Adipocyte (in vitro differentiated cells): Measurements from ENCODE around the gene GYS1.

Experiments
- DNase-seq: peaks from one replicate; pipeline ENCODE4 v3.0.0-alpha.2; 2015; ENCODE audit warnings: low read depth
- H3K27me3 ChIP-seq: replicated peaks from 2 replicates; pipeline ENCODE4 v1.7.0; 2013; ENCODE audit warnings: mild to moderate bottlenecking, low read length, moderate library complexity; ENCODE audit not compliant: control insufficient read depth, insufficient read depth
- H3K36me3 ChIP-seq: 2 replicates; pipeline ENCODE4 v1.7.0; 2013; ENCODE audit warnings: low read length, mild to moderate bottlenecking, moderate library complexity; ENCODE audit not compliant: control insufficient read depth, insufficient read depth, severe bottlenecking
- H3K4me1 ChIP-seq: 2 replicates; pipeline ENCODE4 v1.7.0; 2013; ENCODE audit warnings: mild to moderate bottlenecking, low read length, moderate library complexity; ENCODE audit not compliant: control insufficient read depth, insufficient read depth
- H3K4me3 ChIP-seq: 2 replicates; pipeline ENCODE4 v1.7.0; 2013; ENCODE audit warnings: mild to moderate bottlenecking, low read length, moderate library complexity
- H3K9ac ChIP-seq: 2 replicates; pipeline ENCODE4 v1.7.0; 2013; ENCODE audit warnings: mild to moderate bottlenecking, low read length, moderate library complexity
- H3K9me3 ChIP-seq: 2 replicates; pipeline ENCODE4 v1.7.0; 2013; ENCODE audit warnings: mild to moderate bottlenecking, low read length, moderate library complexity; ENCODE audit not compliant: control insufficient read depth

The GYS1 gene

DNA sequence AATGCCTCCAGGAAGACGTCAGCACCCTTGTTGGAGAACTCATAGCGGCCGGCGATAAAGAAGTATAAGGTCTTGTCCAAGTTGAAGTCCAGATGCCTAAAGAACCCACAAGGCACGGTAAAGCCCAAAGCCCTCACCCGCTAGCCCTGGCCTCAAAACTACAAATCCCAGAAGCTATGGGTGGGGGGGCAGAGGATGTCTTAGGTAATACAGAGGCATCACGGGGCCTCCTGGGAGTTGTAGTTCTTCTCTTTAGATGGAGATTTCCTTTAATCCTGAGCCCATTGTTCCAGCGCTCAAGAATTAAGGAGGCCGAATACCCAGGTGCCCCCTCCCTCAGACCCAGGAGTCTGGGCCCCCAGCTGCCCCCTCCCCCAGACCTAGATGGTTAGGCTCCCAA, 10.8 kb downstream of the GYS1 start:
- DNase-seq: no peak
- Histone ChIP-seq H3K9ac (no peak overlapping the region), H3K9me3 (no peaks in the 10 kb centered on the region), H3K4me3 (no peak overlapping the region), H3K4me1 (no peaks in the 10 kb centered on the region), H3K36me3 (peaks cover 79% of the 10 kb centered on the region), H3K27me3 (no peaks in the 10 kb centered on the region)

- Histone ChIP-seq H3K4me3 (no peak overlapping the region), H3K27me3 (no peaks in the 10 kb centered on the region), H3K9ac (no peak overlapping the region), H3K9me3 (no peaks in the 10 kb centered on the region), H3K36me3 (peaks cover 82% of the 10 kb centered on the region), H3K4me1 (no peaks in the 10 kb centered on the region)
- no peak for DNase-seq
These were observed 16.0 kb downstream of the GYS1 start for GRCh38 chr19:48977061-48977460.

DNA sequence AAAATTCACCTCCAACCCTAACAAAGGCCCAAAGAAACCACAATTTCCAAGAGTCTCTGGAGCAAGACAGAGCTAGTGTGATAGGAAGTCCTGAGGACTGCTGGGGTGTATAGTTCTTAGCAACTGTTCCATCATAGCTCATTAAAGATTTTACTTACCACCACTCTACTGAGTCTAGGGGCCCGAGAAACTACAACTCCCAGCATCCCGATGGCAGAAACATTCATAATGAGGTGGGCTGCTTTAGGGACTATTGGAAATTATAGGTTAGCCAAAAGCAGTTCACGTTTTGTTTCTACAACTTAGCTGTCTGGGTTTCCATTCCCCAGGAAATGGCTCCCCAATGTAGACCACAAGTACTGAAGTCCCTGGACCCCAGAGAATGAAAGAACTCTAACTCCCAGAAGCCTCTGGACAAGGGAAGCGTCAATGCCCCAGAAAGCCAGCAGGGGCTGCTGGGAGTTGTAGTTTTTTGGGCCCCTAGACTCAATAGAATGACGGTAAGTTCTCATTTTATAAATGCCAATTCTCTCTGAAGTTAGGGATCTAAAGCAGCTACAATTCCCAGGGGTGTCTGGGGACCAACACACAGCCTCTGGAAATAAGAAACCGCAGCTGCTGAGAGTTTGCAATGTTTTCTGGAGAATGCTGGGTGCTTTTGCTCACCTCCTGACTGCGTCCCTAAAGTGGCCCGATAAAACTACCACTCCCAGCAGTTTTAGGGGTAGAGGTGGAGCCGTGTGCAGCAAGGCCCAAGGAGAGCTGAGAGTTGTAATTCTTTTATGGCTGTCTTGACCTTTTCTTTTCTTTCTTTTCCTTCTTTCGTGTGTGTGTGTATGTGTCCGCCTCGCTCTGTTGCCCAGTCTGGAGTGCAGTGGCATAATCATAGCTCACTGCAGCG, 16.9 kb downstream of the GYS1 start:
- Histone ChIP-seq H3K9ac (no peak overlapping the region), H3K27me3 (no peaks in the 10 kb centered on the region), H3K9me3 (no peaks in the 10 kb centered on the region), H3K4me1 (no peaks in the 10 kb centered on the region), H3K36me3 (peaks cover 80% of the 10 kb centered on the region), H3K4me3 (no peak overlapping the region)
- DNase-seq: no peak

GRCh38 chr19:48970923-48971395, 22.1 kb downstream of the GYS1 start:
- Histone ChIP-seq H3K4me1 (peaks cover 34% of the 10 kb centered on the region), H3K9ac (no peak overlapping the region), H3K4me3 (no peak overlapping the region), H3K27me3 (no peaks in the 10 kb centered on the region), H3K36me3 (peaks cover 84% of the 10 kb centered on the region), H3K9me3 (no peaks in the 10 kb centered on the region)
- DNase-seq: peak; percentile 89

DNA sequence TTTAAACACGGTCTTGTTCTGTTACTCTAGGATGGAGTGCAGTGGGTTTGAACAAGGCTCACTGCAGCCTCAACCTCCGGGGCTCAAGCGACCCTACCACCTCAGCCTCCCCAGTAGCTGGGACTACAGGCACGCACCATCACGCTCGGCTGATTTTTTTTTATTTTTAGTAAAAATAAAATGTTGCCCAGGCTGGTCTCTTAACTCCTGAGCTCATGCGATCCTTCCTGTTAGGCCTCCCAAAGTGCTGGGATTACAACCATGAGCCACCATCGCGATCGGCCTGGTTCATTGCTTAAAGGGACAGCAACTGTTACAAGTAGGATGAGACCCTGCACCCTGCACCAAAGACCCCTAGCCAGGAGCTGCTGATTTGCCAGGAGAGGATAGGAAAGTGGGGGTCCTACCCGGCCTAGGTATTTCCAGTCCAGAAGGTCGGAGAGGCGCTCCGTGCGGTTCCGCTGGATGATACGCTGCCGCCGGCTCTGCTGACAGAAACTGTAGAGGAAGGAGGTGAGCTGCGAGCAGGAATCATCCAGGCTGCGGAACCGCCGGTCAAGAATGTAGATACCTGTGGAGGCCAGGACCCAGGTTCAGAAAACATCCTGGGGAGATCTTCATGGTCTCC, 22.9 kb downstream of the GYS1 start:
- H3K9me3 ChIP-seq: no peaks in the 10 kb centered on the region
- H3K4me3 ChIP-seq: no peak overlapping the region
- H3K36me3 ChIP-seq: peaks cover 79% of the 10 kb centered on the region
- H3K4me1 ChIP-seq: peaks cover 34% of the 10 kb centered on the region
- no peak for DNase-seq
- no peak overlapping the region for H3K9ac ChIP-seq
- H3K27me3 ChIP-seq: no peaks in the 10 kb centered on the region

DNA sequence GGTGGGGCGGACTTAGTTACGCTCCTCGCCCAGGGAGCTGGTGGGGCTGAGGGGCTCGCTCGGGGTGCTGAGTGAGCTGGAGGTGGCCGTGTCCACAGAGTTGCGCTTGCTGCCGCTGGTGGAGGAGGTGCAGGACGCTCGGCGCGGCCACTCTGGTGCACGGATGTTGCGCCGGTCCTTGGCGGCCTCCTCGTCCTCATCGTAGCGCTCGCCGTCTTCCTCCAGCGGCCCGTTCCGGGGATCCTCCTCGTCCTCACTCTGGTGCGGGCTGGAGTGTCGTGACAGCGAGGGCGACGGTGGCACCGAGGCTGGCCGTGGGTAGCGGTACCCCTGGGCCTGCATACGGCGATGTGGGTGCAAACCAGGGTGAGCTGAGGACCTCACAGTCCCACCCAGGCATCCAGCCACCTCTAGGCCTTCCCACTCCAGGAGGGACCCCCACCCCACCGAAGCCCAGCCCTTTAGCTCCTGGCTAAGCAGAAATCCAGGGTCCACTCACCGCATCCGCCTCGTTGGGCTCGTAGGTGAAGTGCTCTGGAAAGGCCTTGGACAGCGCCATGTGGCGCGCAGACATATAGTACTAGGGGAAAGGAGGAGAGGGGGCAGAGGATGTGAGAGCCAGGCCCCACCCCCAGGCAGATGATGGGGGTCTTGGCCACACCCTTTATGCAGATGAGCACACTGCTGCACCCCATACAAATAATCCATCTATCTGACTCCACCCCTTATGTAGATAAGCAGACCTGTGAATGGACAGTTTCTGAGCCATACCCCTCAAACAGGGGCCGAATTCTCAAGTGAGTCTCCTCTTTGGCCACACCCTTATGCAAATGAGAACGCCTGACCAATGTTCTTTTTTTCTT, 23.6 kb downstream of the GYS1 start:
- H3K27me3 ChIP-seq: no peaks in the 10 kb centered on the region
- H3K9ac ChIP-seq: no peak overlapping the region
- no peak overlapping the region for H3K4me3 ChIP-seq
- DNase-seq: peak; percentile 34
- peaks cover 72% of the 10 kb centered on the region for H3K36me3 ChIP-seq
- peaks cover 37% of the 10 kb centered on the region for H3K4me1 ChIP-seq
- H3K9me3 ChIP-seq: no peaks in the 10 kb centered on the region

- Histone ChIP-seq H3K36me3 (peaks cover 65% of the 10 kb centered on the region), H3K4me1 (peaks cover 44% of the 10 kb centered on the region), H3K9ac (peak overlapping the region; percentile 95), H3K27me3 (no peaks in the 10 kb centered on the region), H3K9me3 (no peaks in the 10 kb centered on the region), H3K4me3 (peak overlapping the region; percentile 26)
- DNase-seq: no peak
These were observed 24.3 kb downstream of the GYS1 start for GRCh38 chr19:48968813-48969218.

GRCh38 chr19:48968179-48968661, 24.9 kb downstream of the GYS1 start:
- no peaks in the 10 kb centered on the region for H3K27me3 ChIP-seq
- H3K4me3 ChIP-seq: peak overlapping the region; percentile 91
- H3K4me1 ChIP-seq: peaks cover 50% of the 10 kb centered on the region
- H3K9ac ChIP-seq: peak overlapping the region; percentile 95
- H3K9me3 ChIP-seq: no peaks in the 10 kb centered on the region
- H3K36me3 ChIP-seq: peaks cover 60% of the 10 kb centered on the region
- DNase-seq: peak; percentile 66

DNA sequence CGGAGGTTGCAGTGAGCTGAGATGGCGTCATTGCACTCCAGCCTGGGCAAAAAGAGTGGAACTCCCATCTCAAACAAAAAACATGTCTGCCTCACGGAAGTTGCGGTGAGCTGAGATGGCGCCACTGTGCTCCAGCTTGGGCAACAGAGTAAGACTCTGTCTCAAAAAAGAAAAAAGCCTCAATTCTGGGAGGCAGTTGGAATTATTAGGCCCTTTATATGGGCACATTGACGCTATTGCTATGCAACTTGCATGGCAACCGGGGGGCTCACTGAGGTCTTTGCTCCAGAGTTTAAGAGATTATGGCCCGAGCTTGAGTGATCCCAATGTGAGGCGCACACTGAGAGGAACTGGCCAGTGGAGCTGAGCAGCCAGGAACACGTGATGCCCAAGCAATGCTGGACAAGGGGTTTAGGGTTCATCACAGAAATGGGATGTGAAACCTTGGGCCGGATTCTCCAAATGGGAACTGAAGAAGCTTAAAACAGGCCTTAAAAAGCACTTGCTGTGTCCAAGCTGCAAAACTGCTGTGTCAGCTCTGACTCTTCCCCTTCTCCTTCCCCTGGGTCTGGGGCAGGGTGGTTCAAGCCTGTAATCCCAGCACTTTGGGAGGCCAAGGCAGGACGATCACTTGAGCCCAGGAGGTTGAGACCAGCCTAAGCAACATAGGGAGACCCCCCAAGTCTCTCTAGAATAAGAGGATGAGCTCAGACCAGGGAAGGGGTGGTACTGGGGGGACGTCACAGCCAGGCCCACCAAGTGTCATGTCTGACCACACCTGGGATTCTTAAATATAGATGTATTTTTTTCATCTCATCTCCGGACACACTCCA, 25.5 kb downstream of the GYS1 start:
- peak; percentile 74 for DNase-seq
- Histone ChIP-seq H3K4me1 (peaks cover 52% of the 10 kb centered on the region), H3K9ac (peak overlapping the region; percentile 95), H3K27me3 (no peaks in the 10 kb centered on the region), H3K9me3 (no peaks in the 10 kb centered on the region), H3K36me3 (peaks cover 53% of the 10 kb centered on the region), H3K4me3 (peak overlapping the region; percentile 91)

DNA sequence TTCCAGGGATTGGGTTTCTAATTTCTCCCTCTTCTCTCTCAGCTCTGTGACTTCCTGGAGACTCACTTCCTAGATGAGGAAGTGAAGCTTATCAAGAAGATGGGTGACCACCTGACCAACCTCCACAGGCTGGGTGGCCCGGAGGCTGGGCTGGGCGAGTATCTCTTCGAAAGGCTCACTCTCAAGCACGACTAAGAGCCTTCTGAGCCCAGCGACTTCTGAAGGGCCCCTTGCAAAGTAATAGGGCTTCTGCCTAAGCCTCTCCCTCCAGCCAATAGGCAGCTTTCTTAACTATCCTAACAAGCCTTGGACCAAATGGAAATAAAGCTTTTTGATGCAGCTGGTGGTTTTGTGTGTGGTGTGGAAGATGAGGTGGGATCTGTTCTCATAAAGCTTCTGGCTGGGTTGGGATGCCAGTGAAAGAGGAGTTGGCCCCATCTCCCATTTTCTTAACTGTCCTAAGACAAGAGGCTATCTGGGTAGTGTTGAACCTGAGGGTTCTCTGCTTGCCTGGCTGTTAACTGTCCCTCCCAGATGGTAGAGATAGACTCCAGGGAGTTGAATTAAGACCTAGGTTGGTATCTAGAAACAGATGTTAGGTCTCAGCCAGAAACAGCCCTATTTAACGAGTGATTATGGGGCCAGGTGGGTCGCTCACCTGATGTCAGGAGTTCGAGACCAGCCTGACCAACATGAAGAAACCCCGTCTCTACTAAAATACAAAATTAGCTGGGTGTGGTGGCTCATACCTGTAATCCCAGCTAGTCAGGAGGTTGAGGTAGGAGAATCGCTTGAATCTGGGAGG, 26.4 kb downstream of the GYS1 start:
- Histone ChIP-seq H3K27me3 (no peaks in the 10 kb centered on the region), H3K9me3 (no peaks in the 10 kb centered on the region), H3K4me1 (peaks cover 60% of the 10 kb centered on the region), H3K4me3 (peak overlapping the region; percentile 91), H3K9ac (peak overlapping the region; percentile 95), H3K36me3 (peaks cover 47% of the 10 kb centered on the region)
- peak; percentile 45 for DNase-seq
